Stimulated activated CD4-positive, alpha-beta T cell treated with anti-CD3 and anti-CD28 coated beads, Interleukin-2, amount 100 ng/mL, for 4 hours (primary cell): ENCODE data around the gene CDC42SE1.
A peak's percentile ranks its signal among the peaks of the same experiment; 100 is the strongest.
"Not testable (repeated sequence)": the region's sequence is repeated elsewhere in the genome, so short reads cannot be mapped to it uniquely, and the experiment has no call there.

Source experiments
- DNase-seq: peaks from one replicate; pipeline ENCODE4 v3.0.0-alpha.2; 2020; ENCODE audit warnings: low read depth

The CDC42SE1 gene, protein sequence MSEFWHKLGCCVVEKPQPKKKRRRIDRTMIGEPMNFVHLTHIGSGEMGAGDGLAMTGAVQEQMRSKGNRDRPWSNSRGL

DNA sequence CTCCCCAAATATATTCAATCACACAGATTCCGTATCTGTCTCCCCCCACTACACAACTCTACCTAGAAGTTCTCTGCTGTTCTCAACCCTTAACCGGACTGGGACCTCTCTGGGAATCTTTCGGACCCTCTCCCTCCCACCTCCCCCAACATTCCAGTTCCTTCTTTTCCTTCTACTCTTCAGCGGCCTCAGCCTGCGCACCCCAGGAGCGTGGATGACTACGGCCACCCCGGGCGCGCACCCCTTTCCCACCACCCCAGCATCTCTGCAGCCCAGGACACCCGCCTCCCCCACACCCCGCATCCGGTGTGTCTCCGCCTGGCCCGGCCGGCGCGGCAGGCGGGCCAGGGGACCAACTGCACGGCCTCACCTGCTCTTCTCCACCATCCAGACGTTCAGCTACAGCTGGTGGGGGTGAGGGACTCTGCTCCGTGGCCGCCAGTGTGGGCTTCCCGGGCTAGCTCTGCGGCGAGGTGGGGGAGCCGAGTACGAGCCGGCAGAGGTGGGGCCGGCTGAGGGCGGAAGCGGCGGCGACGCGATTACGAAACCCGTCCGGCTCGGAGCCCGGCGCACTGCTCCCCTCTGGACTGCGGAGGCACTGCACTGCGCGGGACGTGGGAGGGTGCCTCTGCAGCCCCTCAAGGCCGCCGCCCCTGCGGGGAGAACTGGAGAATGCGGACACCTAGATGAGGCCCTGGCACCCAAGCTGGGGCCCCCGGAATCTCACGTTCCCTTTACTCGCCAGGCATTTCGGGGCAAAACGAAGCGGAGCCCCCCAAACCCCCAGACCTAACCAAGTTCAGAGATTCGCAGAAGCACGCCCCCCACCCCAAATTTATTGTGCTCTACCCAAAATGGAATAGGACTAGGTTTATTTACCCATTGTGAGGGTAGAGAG lies at the start of gene CDC42SE1:
TSS of gene CDC42SE1 (minus strand) at position 514 of the 898 bp plus-strand sequence. CDS start 3,892 bp downstream, outside the sequence.
- DNase-seq: peak; percentile 73

DNA sequence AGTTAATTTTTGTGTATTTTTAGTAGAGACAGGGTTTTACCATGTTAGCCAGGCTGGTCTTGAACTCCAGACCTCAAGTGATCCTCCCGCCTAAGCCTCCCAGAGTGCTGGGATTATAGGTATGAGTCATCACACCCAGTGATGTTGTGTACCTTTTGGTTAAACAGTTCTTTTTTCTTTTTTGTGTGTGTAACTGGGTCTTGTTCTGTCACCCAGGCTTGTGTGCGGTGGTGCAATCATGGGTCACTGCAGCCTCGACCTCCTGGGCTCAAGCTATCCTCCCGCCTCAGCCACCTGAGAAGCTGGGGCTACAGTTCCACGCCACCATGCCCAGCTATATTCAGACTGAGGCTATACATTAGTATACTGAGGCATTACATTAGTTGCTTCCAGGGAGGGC lies 48.9 kb upstream of the CDC42SE1 start:
- DNase-seq: no peak

DNA sequence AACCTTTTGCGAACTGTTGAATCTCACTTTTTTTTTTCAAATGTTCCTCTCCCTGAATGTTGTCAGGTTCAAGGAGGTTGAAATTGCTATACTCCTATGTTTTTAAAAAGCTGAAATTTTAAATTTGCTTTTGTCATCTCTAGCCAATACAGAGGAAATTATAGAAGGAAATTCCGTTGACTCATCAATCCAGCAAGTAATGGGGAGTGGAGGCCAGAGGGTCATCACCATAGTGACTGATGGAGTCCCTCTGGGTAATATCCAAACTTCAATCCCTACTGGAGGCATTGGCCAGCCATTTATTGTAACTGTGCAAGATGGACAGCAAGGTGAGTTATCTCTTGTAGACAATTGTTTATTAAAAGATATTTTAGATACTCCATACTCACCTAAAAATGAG lies 47.5 kb upstream of the CDC42SE1 start:
- no peak for DNase-seq

DNA sequence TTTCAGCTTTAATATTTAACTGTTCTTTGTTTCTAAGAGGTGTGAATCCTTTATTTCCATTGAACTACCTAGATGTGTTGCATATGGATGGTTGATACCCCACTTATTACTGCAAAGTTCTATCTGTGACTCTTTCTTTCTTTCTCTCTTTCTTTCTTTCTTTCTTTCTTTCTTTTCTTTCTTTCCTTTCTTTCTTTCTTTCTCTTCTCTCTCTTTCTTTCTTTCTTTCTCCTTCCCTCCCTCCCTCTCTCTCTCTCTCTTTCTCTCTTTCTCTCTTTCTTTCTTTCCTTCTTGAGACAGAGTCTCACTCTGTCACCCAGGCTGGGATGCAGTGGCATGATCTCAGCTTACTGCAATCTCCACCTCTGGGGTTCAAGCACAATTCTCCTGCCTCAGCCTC lies 45.2 kb upstream of the CDC42SE1 start:
- DNase-seq: no peak

DNA sequence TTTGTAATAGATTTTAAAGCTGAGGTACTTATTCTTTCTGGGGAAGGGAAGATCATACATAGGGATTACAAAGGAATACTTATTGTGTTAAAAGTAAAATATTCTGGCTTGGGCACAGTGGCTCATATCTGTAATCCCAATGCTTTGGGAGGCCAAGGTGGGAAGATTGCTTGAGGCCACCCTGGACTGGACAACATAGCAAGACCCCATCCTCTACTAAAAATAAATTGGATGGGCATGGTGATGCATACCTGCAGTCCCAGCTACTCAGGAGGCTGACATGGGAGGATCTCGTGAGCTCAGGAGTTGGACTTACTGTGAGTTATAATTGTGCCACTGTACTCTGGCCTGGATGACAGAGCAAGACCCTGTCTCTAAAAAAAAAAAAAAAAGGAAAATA lies 38.7 kb upstream of the CDC42SE1 start:
- no peak for DNase-seq

DNA sequence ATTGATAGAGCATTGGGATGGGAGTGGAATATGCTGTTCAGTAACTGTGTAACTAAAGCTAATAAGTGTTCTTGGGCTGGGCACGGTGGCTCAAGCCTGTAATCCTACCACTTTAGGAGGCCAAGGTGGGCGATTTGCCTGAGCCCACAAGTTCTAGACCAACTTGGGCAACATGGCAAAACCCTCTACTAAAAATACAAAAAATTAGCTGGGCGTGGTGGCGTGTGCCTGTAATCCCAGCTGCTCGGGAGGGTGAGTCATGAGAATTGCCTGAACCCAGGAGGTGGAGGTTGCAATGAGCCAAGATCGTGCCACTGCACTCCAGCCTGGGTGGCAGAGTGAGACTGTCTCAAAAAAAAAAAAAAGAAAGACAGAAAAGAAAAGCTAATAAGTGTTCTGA lies 38.0 kb upstream of the CDC42SE1 start:
- not testable (repeated sequence) for DNase-seq

DNA sequence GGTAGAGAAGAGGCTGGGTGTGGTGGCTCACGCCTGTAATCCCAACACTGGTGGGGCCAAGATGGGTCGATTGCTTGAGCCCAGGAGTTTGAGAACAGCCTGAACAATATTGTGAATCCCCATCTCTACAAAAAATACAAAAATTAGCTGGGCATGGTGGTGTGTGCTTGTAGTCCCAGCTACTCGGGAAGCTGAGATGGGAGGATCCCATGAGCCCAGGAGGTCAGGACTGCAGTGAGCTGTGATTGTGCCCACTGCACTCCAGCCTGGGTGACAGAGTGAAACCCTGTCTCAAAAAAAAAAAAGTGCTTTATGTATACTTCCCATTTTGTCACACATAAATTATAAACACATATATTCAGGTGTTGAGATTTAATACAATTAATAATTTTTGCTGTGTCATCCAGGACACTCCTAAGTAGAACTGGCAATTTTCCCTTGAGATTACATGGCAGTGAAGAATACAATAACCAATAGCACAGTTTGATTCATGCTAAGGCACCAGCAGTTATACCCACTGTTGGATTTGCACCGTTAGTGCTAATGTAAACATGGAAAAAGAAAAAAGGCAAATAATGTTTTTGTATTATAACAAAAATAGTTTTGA lies 26.6 kb upstream of the CDC42SE1 start:
- DNase-seq: no peak

DNA sequence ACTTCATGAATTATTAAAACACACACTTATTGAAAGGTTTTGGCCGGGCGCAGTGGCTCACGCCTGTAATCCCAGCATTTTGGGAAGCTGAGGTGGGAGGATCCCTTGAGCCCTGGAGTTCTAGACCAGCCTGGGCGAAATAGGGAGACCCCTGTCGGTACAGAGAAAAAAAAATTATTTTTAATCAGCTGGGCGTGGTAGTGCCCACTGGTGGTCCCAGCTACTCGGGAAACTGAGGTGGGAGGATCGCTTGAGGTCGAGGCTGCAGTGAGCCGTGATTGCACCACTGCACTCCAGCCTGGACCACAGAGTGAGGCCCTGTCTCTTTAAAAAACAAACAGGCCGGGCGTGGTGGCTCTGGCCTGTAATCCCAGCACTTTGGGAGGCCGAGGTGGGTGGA lies 12.8 kb upstream of the CDC42SE1 start:
- DNase-seq: no peak

DNA sequence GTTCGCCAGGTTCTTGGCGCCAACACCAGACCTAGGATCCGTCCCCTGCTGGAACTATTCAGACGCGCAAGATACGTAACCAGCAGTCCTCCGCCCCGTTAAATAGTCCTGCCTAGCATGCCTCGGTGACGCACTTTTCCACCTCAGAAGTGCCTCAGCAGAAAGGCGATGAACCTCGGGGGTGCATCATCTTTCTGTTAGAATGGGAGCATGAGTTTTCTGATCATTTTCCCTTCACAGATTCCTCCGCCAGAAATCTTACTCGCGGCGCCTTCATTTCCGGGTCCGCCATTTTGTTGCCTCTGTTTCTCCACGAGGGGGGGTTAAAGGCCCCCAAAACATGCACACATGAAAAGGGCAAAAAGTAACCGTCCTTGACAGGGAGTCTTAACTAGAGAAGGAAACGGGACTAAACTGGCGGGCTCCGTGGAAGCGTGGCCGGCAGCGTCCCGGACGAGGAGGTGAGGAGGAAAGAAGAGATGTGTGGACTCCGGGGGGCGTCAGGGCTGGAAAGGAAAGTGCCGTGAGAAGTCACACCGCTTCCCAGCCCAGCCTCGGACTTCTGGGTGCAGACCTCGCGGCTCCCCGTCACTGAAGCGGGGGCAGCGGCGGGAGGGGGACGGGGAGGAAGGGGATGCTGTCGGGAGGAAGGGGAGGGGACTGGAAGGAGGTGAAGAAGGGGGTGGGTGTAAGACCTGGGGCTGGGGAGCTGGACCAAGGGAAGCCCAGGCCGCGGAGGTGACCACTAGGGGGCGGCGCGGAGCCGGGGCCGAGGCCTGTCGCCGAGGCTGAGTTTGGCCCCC lies 11.3 kb upstream of the CDC42SE1 start, which contains the start of gene GABPB2:
TSS of gene GABPB2 (plus strand) at position 288 of the 803 bp plus-strand sequence. CDS start 17,429 bp downstream, outside the sequence.
- peak; percentile 72 for DNase-seq

DNA sequence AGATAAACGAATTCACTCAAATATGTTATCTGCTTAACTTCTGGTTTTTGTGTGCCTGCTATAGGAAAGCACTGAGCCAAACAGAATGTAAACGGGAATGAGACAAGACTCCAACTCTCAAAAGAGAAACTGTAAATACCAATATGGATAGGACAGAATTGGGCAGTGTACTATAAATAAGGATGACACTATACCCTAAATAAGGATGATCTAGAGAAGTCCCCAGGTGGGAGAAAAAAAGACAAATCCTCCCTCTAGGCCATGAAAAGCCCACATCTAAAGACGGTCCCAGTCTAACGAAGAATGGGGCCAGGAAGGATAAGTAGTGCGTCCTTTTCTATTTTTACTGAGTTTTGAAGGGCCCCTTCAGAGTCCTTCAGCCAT lies 9.7 kb upstream of the CDC42SE1 start:
- DNase-seq: no peak

DNA sequence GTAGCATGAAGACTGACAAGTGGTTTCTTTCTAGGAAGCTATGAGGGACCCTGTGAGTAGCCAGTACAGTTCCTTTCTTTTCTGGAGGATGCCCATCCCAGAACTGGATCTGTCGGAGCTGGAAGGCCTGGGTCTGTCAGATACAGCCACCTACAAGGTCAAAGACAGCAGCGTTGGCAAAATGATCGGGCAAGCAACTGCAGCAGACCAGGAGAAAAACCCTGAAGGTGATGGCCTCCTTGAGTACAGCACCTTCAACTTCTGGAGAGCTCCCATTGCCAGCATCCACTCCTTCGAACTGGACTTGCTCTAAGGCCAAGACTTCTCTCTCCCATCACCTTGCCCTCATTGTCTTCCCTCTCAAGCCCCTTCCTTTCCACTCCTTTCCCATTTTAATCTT lies 7.8 kb upstream of the CDC42SE1 start:
- no peak for DNase-seq

DNA sequence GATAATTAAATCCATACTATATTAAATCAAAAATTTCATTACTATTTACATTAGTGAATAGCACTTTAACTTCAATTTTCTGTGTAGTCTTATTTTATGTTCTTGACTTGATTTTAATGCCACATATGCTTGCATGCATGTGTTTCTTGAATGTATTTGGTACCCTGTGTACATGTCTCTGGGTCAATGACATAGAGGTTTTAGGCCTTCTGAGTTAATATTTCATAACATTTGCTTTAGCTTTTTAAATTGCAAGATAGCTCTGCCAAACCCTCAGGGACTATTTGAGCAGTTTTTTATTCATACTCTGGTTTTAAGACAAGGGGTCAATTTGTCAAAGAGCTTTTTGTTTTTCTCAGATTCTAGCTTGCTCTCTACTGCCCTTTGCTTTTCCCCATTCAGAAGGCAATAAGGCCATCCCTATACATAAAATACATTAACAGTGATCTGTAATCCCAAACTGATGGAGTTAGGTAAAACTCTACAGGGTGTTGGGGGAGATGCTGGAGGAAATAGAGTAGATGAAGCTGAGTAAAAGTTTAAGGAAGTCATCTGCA lies 5.7 kb upstream of the CDC42SE1 start:
- no peak for DNase-seq

DNA sequence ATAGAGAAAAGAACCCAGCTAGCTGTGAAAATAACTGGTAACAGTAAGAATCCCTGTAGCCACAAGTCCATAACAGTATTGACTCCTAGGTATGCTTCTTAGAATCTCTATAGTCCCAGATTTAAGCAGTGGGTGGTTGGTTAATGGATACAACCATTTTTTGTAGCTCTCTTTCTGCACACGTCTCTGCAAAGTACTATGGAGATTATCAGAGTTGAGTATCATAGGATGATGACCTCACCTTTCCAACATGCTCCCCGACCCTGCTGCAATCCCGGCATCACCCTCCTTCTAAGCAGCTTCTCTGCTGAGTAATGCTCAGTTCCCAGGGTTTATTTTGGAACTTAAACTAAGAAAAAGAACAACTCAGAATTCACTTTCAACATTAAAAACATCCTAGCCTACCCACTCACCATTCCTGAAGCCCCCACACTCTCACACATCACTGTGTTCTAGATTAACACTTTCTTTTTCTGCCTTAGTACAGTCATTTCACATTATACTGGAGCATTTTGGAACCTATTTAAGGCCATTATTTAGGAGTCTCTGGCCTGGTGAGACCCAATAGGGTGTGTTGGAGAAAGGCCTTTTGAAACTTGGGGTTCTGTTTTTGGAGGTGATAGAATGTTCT lies 3.4 kb upstream of the CDC42SE1 start:
- no peak for DNase-seq

DNA sequence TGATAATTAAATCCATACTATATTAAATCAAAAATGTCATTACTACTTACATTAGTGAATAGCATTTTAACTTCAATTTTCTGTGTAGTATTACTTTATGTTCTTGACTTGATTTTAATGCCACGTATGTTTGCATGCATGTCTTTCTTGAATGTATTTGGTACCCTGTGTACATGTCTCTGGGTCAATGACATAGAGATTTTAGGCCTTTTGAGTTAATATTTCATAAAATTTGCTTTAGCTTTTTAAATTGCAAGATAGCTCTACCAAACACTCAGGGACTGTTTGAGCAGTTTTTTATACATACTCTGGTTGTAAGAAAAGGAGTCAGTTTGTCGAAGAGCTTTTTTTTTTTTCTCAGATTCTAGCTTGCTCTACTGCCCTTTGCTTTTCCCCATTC lies 2.3 kb upstream of the CDC42SE1 start:
- no peak for DNase-seq

DNA sequence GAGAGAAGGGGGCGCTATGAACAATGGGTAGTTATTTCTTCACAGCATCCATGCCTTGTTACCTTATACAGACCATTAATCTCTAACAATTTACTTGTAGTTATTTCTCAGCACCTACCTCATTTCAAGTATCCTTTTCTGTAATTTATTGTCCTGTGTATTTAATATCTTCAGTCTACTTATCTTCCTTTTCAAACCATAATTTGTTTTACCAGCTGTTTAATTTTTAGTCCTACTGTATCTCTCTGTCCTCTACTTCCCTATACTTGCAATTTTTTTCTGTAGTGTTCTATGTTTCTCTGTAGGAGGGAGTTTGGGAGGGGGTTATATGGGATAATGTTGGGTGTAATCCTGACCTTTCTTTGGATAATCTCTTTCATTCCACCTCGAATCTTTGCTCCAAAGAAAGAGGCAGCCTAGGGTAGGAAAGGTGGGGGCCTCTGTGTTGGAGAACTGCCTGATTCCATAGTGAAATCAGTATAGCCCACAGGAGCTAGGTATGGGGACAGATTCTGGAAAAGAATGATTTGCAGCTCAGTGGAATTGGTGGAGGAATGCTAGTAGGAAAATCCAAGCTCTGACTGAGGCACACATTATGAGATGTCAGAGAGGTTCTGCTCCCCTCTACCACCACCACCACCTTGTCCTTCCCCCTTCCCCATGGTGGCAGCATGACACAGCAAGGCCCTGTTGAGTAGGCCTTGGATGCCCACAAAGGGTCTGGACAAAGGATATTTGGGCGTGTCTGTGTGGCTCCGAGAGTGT lies 1.4 kb upstream of the CDC42SE1 start:
- no peak for DNase-seq

DNA sequence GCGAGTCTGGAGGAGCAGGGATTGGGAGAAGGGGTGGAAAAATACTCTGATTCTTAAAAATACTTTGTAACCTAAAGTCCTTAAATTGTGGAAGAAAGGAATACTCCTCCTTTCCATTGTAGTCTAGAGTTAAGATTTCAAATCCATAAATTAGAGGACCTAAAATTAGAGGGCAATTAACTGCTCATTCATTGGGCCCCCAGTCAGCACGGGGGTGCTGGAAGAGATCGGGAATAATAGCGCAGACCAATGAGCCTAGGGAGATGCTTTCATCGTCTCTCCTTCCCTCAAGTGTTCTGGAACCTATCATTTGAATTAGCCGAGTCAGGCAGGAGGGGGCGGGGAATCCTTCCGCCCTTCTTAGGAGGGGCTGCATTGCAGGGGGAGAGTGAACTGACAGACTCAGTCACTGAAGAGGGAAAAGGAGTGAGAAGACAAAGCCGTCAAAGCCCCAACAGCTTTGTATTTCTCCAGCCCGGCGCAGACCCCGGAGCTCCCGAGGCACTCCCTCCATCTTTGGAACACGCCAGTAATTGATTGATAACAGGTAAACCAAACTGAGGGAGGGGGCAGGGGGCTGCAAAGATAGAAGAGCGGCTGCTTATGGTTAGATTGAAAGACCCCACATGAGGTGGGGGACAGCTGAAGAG lies 710 bp upstream of the CDC42SE1 start, which contains the start of gene MLLT11:
TSS of gene MLLT11 (plus strand) at position 391 of the 650 bp plus-strand sequence. CDS start 6,828 bp downstream, outside the sequence.
- DNase-seq: no peak

DNA sequence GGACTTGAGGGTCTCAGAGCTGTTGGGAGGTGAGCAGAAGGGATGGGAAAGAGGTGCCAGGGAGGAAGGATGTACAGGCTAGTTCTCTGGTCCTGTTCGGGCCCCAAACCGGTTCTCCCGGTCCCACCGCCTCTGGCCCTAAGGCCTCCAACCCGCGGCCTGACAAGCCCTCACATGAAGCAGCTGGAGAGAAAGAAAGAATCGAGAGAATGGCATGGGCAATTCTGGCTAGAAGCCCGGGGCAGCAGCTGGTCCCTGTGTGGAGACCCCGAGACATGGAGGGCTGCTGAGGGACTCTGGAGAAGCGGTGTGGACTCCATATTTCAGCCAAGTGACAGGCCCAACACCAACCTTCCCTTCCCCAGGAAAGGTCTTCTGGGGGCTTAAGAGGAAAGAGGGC lies 730 bp downstream of the CDC42SE1 start:
- no peak for DNase-seq

DNA sequence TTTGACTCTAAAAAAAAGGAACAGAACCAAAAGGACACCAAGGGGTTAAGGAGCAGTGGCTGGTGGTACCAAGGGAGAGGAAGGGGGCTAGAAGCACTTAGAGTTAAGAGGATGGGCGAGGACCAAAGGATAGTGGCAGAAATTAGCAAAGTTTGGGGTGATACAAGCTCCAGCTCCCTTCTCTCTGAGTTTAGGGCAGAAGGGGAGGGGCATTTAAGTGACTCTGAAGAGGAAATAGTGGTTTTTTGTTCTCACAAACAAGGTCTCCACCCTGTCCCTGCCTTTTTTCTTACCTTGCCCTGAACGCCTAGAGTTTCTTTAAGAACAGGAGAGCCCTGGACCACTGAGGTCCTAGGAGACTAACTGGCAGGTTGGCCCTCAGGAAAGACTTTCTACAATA lies 3.3 kb downstream of the CDC42SE1 start:
- DNase-seq: no peak

DNA sequence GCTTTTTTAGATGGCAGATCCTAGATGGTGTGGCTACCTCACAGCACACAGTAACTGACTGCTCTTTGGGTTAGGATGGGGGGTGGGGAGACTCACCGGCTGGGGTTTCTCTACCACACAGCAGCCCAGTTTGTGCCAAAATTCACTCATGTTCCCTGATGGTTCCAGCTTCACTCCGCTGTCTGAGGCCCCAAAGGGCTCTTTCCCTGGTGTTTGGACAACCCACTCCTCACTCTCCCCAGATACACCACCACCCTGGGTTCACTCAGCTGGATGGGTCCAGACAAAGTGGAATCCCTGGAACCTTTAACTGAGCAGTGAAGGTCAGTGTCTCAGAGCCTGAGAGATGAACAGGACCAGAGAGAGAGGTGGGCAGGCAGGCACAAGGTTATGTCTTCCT lies 3.8 kb downstream of the CDC42SE1 start:
- no peak for DNase-seq

DNA sequence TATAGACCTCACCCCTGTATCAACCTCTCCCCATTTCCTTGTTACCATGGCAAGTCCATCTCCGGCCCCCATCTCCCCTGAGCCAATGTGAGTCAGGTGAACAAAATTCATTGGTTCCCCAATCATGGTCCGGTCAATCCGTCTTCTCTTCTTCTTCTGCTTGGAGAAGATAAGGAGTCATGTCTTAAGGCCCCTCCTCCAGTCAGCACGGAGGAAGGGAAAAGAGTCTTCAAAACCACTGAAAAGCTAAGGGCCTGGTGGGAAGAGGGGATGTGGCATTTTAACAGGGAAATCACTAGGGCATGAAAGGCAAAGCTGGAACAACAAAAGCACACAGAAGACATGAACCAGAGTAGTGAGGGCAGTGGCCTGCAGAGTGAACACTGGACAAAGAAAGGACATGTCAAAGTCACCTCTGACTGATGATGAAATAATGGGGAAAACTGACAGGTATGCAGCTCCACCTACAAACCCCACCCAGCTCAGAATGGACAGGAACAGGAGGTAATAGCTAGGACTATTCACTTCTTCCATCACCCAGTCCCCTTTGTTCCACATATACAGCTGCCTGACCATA lies 4.4 kb downstream of the CDC42SE1 start:
- no peak for DNase-seq
